ENCODE measurements around the gene SLIT3.
"Not testable (repeated sequence)": the region's sequence is repeated elsewhere in the genome, so short reads cannot be mapped to it uniquely, and the experiment has no call there.

DNA sequence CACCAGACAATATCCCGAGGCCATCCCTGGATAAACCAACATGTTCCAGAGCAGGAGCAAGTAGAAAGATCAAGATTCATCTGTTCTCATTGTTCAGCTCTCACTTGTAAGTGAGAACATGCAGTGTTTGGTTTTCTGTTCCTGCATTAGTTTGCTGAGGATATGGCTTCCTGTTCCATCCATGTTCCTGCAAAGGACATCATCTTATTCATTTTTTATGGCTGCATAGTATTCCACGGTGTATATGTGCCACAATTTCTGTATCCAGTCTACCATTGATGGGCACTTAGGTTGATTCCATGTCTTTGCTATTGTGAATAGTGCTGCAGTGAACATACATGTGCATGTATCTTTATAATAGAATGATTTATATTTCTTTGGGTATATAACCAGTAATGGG is 195.4 kb downstream of the SLIT3 start:
- TF ChIP-seq, protein P1, sequence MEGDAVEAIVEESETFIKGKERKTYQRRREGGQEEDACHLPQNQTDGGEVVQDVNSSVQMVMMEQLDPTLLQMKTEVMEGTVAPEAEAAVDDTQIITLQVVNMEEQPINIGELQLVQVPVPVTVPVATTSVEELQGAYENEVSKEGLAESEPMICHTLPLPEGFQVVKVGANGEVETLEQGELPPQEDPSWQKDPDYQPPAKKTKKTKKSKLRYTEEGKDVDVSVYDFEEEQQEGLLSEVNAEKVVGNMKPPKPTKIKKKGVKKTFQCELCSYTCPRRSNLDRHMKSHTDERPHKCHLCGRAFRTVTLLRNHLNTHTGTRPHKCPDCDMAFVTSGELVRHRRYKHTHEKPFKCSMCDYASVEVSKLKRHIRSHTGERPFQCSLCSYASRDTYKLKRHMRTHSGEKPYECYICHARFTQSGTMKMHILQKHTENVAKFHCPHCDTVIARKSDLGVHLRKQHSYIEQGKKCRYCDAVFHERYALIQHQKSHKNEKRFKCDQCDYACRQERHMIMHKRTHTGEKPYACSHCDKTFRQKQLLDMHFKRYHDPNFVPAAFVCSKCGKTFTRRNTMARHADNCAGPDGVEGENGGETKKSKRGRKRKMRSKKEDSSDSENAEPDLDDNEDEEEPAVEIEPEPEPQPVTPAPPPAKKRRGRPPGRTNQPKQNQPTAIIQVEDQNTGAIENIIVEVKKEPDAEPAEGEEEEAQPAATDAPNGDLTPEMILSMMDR (IDR thresholded peaks at IDR 0.05): not testable (repeated sequence)
- not testable (repeated sequence) for TF ChIP-seq POLR2A (IDR thresholded peaks at IDR 0.05); POLR2AphosphoS5 (IDR thresholded peaks at IDR 0.05; ENCODE audit: insufficient read depth in 1 of 2, low read depth in 1 of 2)
